Measurements from ENCODE around the gene KLHL29.
A peak's percentile ranks its signal among the peaks of the same experiment; 100 is the strongest.

Gene KLHL29

DNA sequence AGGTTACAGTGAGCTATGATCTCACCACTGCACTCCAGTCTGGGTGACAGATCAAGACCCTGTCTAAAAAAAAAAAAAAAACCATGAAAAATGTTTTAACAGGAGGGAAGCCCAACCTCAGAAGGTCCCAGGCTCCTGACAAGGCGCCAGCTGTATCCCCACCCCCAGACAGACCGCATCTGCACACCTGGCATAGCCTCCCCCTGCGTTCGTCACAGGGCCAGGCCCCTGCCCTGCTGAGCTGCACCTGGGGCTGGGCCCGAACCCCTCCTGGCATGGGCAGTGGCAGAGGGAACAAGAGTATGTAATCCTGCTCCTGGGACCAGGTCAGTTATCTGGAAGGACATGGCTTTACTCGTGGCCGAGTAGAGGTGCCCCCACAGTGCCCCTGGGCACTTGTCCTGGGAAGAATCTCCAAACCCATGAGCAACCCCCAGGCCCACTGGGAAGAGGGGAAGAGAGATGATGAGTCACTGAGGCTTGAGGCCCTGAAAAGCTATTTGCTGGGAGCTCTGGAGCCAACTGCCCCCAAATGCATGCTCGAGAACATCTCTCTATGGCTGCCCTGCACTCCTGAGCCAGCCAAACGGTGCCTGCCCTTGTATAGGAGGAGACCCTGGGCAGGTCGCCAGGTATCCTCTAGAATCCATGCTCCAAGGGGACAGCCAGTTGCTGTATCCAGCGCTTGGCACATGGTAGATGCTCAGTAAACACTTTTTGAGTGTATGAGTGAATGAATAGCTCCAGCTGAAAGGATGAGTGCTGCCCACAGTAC, 276.5 kb downstream of the KLHL29 start:
- no peak for DNase-seq (ENCODE audit: low read depth)
- H3K4me3 ChIP-seq (replicated peaks; ENCODE audit: low read depth, low read length): no peak overlapping the region
- TF ChIP-seq, protein P1, sequence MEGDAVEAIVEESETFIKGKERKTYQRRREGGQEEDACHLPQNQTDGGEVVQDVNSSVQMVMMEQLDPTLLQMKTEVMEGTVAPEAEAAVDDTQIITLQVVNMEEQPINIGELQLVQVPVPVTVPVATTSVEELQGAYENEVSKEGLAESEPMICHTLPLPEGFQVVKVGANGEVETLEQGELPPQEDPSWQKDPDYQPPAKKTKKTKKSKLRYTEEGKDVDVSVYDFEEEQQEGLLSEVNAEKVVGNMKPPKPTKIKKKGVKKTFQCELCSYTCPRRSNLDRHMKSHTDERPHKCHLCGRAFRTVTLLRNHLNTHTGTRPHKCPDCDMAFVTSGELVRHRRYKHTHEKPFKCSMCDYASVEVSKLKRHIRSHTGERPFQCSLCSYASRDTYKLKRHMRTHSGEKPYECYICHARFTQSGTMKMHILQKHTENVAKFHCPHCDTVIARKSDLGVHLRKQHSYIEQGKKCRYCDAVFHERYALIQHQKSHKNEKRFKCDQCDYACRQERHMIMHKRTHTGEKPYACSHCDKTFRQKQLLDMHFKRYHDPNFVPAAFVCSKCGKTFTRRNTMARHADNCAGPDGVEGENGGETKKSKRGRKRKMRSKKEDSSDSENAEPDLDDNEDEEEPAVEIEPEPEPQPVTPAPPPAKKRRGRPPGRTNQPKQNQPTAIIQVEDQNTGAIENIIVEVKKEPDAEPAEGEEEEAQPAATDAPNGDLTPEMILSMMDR (IDR thresholded peaks at IDR 0.05; ENCODE audit: low read length, missing control alignments): no peak

DNA sequence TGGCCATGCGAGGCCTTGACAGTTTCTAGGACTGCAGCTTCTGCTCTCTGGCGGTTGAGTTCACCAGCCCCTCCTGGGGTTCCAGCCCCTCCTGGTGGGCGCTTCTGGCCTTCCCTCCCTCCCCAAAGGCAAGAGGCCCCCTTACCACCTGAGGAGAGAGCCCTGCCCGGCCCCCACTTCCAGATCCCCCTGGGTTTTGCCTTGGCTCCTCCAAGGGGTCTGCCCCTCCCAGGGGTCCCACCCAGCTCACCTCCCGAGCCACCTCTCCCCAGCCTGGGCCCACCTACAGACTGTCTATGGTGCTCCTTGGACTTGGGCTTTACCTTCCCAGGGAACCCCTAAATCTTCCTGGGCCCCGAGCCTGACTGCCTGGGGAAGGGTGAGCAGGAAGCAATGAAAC, 277.5 kb downstream of the KLHL29 start:
- TF ChIP-seq, protein P1 (IDR thresholded peaks at IDR 0.05; ENCODE audit: low read length, missing control alignments): no peak
- H3K4me3 ChIP-seq (replicated peaks; ENCODE audit: low read depth, low read length): no peak overlapping the region
- DNase-seq (ENCODE audit: low read depth): no peak

DNA sequence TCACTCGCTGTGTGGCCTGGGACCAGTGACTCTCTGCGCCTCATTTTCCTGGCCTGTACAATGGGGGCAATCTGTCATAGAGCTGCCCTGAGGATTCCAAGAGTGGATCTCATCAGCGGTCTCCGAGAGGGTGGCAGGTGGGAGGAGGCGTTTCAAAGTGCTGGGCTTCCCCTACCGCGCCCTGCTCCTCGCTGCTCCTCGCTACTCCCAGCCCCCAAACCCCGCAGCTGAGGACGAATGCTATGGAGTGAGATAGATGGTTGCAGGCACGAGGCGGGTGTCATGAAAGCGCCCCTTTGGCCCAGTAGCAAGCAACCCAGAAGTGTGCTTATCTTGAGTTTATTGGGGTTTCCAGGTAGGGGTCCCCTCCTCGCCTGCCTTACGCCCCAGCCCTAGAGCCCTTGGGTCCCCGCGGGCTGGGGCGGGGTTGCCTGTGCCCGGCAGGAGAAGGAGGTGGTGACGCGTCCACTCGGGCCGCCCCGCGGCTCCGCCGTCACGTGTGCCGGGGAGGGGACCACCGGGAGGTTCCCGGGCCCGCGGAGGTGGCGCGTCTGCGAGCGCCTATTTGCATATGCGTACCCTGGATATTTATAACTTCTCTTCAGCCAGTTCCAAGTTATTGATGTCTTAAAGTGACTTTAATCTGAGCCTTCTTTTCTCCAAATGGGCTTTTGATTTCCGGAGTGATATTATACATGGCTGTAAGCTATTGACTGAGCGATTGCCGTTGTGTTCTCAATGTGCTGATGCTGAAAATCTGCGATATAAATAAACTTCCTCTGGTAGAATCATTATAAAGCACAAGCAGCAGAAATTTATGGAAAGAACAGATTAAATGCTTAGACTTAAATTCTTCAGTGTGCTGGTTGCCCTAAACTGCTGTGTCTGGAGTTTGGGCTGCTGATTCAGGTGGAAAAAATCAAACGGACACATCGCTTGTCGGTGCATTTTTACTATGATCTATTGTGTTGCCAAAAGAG, 278.3 kb downstream of the KLHL29 start:
- peak overlapping the region; percentile 29 for H3K4me3 ChIP-seq (replicated peaks; ENCODE audit: low read depth, low read length)
- no peak for DNase-seq (ENCODE audit: low read depth)

DNA sequence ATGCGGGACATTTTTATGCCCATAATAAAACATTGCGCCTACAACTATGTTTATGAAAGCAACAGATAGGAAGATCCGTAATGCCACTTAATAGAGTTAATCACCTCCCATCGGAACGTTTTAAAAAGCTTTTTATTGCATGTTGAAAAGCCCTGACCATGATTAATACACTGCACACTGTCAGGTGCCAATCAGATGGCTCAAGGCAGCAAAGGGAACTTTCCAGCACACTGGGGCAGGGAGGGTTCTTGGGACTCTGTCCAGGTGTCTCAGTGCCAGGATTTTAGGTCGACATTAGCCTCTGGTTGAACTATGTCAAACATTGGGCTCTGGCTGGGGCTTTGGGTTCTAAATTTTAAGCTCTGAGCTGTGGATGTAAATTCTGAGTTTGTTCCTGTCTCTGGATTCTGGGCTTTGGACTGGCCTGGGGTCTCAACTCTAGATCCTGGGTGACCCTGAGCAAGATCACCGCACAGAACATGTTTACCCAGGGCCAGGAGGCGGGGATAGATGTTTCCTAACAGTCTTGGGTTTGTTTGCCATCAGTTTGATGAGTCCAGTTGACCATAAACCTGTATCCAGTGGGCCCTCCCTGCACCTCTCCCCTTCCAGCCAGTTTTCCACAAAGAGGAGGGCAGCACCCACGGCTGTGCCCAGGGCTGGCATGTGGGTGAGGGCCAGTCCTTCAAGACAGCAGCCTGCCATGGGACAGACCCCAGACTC, 279.2 kb downstream of the KLHL29 start:
- no peak overlapping the region for H3K4me3 ChIP-seq (replicated peaks; ENCODE audit: low read depth, low read length)
- TF ChIP-seq, protein P1 (IDR thresholded peaks at IDR 0.05; ENCODE audit: low read length, missing control alignments): no peak
- DNase-seq (ENCODE audit: low read depth): no peak

More for the DNA sequence above, 278.3 kb downstream of the KLHL29 start:
- TF ChIP-seq, protein P1 (IDR thresholded peaks at IDR 0.05; ENCODE audit: low read length, missing control alignments): no peak

DNA sequence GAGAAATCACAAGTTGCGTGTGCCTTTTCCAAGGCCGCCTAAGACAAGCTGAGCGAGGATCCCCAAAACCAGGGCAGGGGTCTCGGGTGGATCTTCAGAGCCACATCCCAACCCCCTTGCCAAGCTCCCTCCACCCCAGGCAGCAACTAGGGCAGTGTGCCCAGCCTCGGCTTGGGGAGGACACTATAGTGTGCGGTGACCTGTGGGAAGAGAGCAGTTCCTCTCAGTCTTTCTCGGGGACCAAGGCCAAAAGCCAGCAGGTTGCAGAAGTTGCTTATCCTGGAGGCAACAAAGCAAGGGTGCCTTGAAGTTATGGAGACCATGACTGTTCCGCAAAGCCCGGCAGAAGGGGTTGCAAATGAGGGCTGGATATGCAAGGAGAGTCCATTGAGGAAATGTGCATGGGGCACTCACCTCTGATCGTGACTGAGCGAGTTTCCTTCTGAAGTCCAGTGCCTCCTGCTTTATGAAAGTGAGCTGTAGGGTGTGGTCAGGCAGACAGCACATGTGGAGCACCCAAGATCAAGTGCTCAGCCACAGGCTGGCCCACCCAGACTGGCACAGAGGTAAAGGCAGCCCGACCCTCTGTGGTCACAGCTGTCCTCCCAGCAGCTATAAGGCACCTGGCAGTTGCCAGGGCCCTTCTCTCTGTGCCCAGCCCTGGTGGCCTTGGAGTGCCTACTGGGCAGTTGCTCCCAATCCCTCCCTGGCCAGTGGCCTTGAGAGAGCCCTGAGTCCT, 281.4 kb downstream of the KLHL29 start:
- DNase-seq (ENCODE audit: low read depth): no peak
- no peak overlapping the region for H3K4me3 ChIP-seq (replicated peaks; ENCODE audit: low read depth, low read length)
- TF ChIP-seq, protein P1 (IDR thresholded peaks at IDR 0.05; ENCODE audit: low read length, missing control alignments): no peak

DNA sequence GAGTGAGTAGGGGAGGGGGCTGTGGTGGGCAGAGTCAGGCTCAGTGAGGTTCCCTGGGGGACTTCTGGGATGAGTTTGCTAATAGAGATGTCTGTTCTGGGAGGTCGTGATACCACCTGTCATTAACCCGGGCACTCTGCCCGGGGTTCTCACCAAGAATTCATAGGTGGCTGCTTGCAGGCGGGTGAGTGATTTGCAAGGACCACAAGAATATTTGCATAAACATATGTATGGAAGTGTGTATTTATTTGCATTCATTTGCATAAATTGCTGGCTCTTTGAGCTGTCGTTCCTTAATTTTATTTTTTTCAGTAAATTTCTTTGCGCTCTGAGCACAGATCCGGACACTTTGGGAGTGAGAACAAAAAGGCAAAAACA, 282.0 kb downstream of the KLHL29 start:
- TF ChIP-seq, protein P1 (IDR thresholded peaks at IDR 0.05; ENCODE audit: low read length, missing control alignments): no peak
- no peak for DNase-seq (ENCODE audit: low read depth)
- no peak overlapping the region for H3K4me3 ChIP-seq (replicated peaks; ENCODE audit: low read depth, low read length)

Measured in fibroblast of pulmonary artery (primary cell).